ENCODE results near the gene RABGAP1L.

RABGAP1L gene

GRCh38 chr1:174967845-174968705 lies 808.8 kb downstream of the RABGAP1L start:
- DNase-seq (ENCODE audit: low spot score), result no peak
- TF ChIP-seq CTCF (IDR thresholded peaks at IDR 0.05; ENCODE audit: extremely low read depth, insufficient read depth, missing control alignments), result no peak
- in situ Hi-C loops (cut with MboI; ENCODE audit: low pct_unique_long_range_greater_than_20kb, low sequenced_read_pairs, unreplicated experiment), result no loop called here

- DNase-seq (ENCODE audit: low spot score), result peak; percentile 48
- no peak for TF ChIP-seq CTCF (IDR thresholded peaks at IDR 0.05; ENCODE audit: extremely low read depth, insufficient read depth, missing control alignments)
- in situ Hi-C loops (cut with MboI; ENCODE audit: low pct_unique_long_range_greater_than_20kb, low sequenced_read_pairs, unreplicated experiment), result no loop called here
Measured at GRCh38 chr1:174968750-174969244, 809.5 kb downstream of the RABGAP1L start.

- in situ Hi-C loops (cut with MboI; ENCODE audit: low pct_unique_long_range_greater_than_20kb, low sequenced_read_pairs, unreplicated experiment), result no loop called here
- TF ChIP-seq CTCF (IDR thresholded peaks at IDR 0.05; ENCODE audit: extremely low read depth, insufficient read depth, missing control alignments), result no peak
- DNase-seq (ENCODE audit: low spot score), result peak; percentile 35
Measured at GRCh38 chr1:174969977-174970376, 810.7 kb downstream of the RABGAP1L start.

GRCh38 chr1:174971466-174971865 lies 812.1 kb downstream of the RABGAP1L start:
- DNase-seq (ENCODE audit: low spot score), result no peak
- TF ChIP-seq CTCF (IDR thresholded peaks at IDR 0.05; ENCODE audit: extremely low read depth, insufficient read depth, missing control alignments), result no peak
- in situ Hi-C loops (cut with MboI; ENCODE audit: low pct_unique_long_range_greater_than_20kb, low sequenced_read_pairs, unreplicated experiment), result no loop called here

- DNase-seq (ENCODE audit: low spot score), result no peak
- TF ChIP-seq CTCF (IDR thresholded peaks at IDR 0.05; ENCODE audit: extremely low read depth, insufficient read depth, missing control alignments), result no peak
- in situ Hi-C loops (cut with MboI; ENCODE audit: low pct_unique_long_range_greater_than_20kb, low sequenced_read_pairs, unreplicated experiment), result no loop called here
Measured at GRCh38 chr1:174971902-174972301, 812.6 kb downstream of the RABGAP1L start.

- no peak for TF ChIP-seq CTCF (IDR thresholded peaks at IDR 0.05; ENCODE audit: extremely low read depth, insufficient read depth, missing control alignments)
- in situ Hi-C loops (cut with MboI; ENCODE audit: low pct_unique_long_range_greater_than_20kb, low sequenced_read_pairs, unreplicated experiment), result loop anchor here (25.0 kb wide), 1 partner anchor 712 kb away; no protein-coding TSS in a partner anchor
- DNase-seq (ENCODE audit: low spot score), result no peak
Measured at GRCh38 chr1:174974711-174975119, 815.4 kb downstream of the RABGAP1L start.
